NB4 (cell line): ENCODE data around the gene TOX3.

Source experiments
- CTCF ChIP-seq: IDR thresholded peaks from one replicate; pipeline ENCODE4 v1.5.1; 2012; ENCODE audit warnings: low read depth, low read length
- MAX ChIP-seq: IDR thresholded peaks from 2 replicates; pipeline ENCODE4 v1.6.1; 2011; ENCODE audit warnings: low read depth, low read length
- POLR2A ChIP-seq: IDR thresholded peaks from 2 replicates; pipeline ENCODE4 v1.6.1; 2011; ENCODE audit warnings: mild to moderate bottlenecking; ENCODE audit not compliant: insufficient read length; ENCODE audit errors: extremely low read depth

- TF ChIP-seq POLR2A (no peak), CTCF (no peak), MAX (no peak)
Measured at GRCh38 chr16:52512297-52512987, 34.5 kb downstream of the TOX3 start.
